Activated CD4-positive, alpha-beta T cell treated with anti-CD3 and anti-CD28 coated beads, Interleukin-2, amount 10 ng/mL, durations not matched to agents 7 days and 5 days (primary cell): ENCODE results near the gene AREL1. TPM values are rescaled to one million over a fixed set of nuclear protein-coding genes. Genes with fewer than 3 reads are reported as not detected.
A peak's percentile ranks its signal among the peaks of the same experiment; 100 is the strongest.

Source experiments
- CTCF ChIA-PET: fragments of 350-600 bp; sonication (Branson Sonifier 250); formaldehyde crosslinking; loops from one replicate; lab custom pipeline; 2021; ENCODE audit warnings: antibody characterized with exemption; lab: Charles Lee
- POLR2A ChIA-PET: fragments of 350-600 bp; sonication (Branson Sonifier 250); formaldehyde crosslinking; loops from one replicate; lab custom pipeline; 2021; ENCODE audit warnings: antibody characterized with exemption; lab: Charles Lee
- DNase-seq: peaks from one replicate; pipeline ENCODE4 v3.0.0-alpha.2; 2020
- H3K27ac Mint-ChIP-seq: one replicate; pipeline ENCODE4 v1.8.0; 2021; ENCODE audit warnings: mild to moderate bottlenecking, moderate library complexity, mixed read lengths
- H3K27me3 Mint-ChIP-seq: one replicate; pipeline ENCODE4 v1.8.0; 2021; ENCODE audit warnings: mixed read lengths
- H3K36me3 Mint-ChIP-seq: one replicate; pipeline ENCODE4 v1.8.0; 2021; ENCODE audit warnings: low read depth, mixed read lengths
- H3K4me1 Mint-ChIP-seq: one replicate; pipeline ENCODE4 v1.8.0; 2021; ENCODE audit warnings: mixed read lengths
- H3K4me3 Mint-ChIP-seq: one replicate; pipeline ENCODE4 v1.8.0; 2021; ENCODE audit warnings: mild to moderate bottlenecking, moderate library complexity, mixed read lengths
- H3K9me3 Mint-ChIP-seq: one replicate; pipeline ENCODE4 v1.8.0; 2021; ENCODE audit warnings: mixed read lengths
- total RNA-seq, 2 experiments: library from RNA; stranded (reverse); gene quantifications; one replicate each; pipeline ENCODE4 v1.2.3, GENCODE V29; 2021

Gene AREL1
- total RNA-seq, 2 experiments from 2014 or later, result 44.1 to 44.2 TPM

DNA sequence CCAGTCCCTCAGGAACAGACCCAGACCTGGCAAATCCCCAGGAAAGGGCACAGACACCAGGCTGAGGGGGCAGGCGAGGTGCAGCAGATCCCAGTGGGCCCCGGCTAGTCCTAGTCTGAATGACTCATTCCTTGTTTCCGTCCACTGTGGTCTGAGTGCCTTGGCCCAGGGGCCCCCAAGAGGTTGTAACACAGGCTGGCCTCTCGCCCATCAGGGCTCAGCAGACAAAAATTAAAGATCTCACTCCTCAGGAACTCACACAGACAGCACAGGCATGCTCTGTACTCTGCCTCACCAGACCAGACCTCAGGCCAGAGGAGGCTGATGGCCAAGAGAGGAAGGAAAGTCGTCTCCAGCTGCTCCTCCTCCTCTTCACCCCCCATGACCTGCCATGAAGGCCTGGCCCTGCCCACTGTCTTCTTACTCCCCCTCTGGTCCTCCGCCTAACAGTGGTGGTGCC, 93.2 kb downstream of the AREL1 start:
- H3K27ac Mint-ChIP-seq, result no peak overlapping the region
- POLR2A ChIA-PET, result no interaction called here
- H3K27me3 Mint-ChIP-seq, result peaks cover 27% of the 10 kb centered on the region

GRCh38 chr14:74618078-74618952, 94.6 kb downstream of the AREL1 start:
- DNase-seq, result peak; percentile 63
- POLR2A ChIA-PET, result no interaction called here
- H3K27me3 Mint-ChIP-seq, result peaks cover 32% of the 10 kb centered on the region
- peak overlapping the region; percentile 89 for H3K27ac Mint-ChIP-seq
- H3K4me3 Mint-ChIP-seq, result peak overlapping the region; percentile 47
- peaks cover 53% of the 10 kb centered on the region for H3K4me1 Mint-ChIP-seq
- CTCF ChIA-PET, result interaction anchor here (0.5 to 4.3 kb wide), 10 partner anchors 9 to 517 kb away, joined by 3 to 20 read pairs (median 4); no protein-coding TSS in a partner anchor
- no peaks in the 10 kb centered on the region for H3K36me3 Mint-ChIP-seq
- peaks cover 1% of the 10 kb centered on the region for H3K9me3 Mint-ChIP-seq

More for the DNA sequence above, 93.2 kb downstream of the AREL1 start:
- CTCF ChIA-PET, result interaction anchor here (1.1 to 4.3 kb wide), 5 partner anchors 11 to 823 kb away, joined by 3 to 20 read pairs (median 4); no protein-coding TSS in a partner anchor
- Mint-ChIP-seq H3K4me3 (no peak overlapping the region), H3K36me3 (no peaks in the 10 kb centered on the region), H3K9me3 (peaks cover 1% of the 10 kb centered on the region), H3K4me1 (peaks cover 45% of the 10 kb centered on the region)
- DNase-seq, result no peak

DNA sequence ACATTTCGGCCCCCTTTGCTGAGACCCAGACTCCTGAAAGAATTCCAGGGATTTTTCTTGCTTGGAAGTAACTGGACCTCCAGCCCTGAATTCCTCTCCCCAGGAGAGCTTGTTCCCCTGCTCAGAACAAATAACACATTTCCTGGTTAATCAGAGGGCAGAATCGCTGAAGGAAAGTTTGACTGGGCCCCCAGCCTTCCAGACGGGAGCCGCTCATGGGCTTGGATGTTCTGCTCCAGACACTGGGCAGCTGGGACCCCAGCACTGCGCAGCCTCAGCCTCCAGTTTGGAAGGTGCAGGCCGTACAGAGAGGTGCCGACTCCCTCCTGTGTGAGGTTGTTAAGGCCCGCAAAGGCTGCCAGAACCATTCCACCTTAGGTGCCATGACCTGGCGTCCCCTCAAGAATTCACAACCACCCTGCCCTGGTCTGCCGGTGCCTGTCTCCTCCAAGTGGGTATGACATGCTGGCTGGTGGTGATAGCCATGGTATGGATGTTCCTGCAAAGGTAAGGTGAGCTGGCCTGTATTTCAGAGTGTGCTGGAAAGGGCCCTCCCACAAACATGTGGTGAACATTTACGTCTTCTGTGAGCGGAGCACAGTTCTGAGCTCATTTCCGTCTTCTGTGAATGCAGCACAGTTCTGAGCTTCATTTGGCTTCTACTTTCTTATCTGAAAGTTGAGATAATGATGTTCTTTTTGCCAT, 95.7 kb downstream of the AREL1 start:
- H3K9me3 Mint-ChIP-seq, result peaks cover 1% of the 10 kb centered on the region
- ChIA-PET POLR2A (interaction anchor here (0.6 kb wide), 1 partner anchor 96 kb away, joined by 3 read pairs; the partner anchor contains the start of genes AREL1 and FCF1), CTCF (interaction anchor here (0.7 to 4.3 kb wide), 4 partner anchors 8 to 1347 kb away, joined by 3 to 20 read pairs (median 4); partner anchors contain the start of gene YLPM1)
- H3K4me3 Mint-ChIP-seq, result no peak overlapping the region
- peak overlapping the region; percentile 89 for H3K27ac Mint-ChIP-seq
- H3K27me3 Mint-ChIP-seq, result peaks cover 28% of the 10 kb centered on the region
- no peak for DNase-seq
- H3K36me3 Mint-ChIP-seq, result no peaks in the 10 kb centered on the region
- peaks cover 53% of the 10 kb centered on the region for H3K4me1 Mint-ChIP-seq

- DNase-seq, result no peak
- Mint-ChIP-seq H3K27me3 (peaks cover 28% of the 10 kb centered on the region), H3K4me1 (peaks cover 53% of the 10 kb centered on the region), H3K36me3 (no peaks in the 10 kb centered on the region), H3K27ac (peak overlapping the region; percentile 65), H3K9me3 (peaks cover 1% of the 10 kb centered on the region), H3K4me3 (no peak overlapping the region)
- ChIA-PET CTCF (interaction anchor here (0.7 to 4.3 kb wide), 4 partner anchors 8 to 1348 kb away, joined by 3 to 20 read pairs (median 4); partner anchors contain the start of gene YLPM1), POLR2A (no interaction called here)
These were observed 96.4 kb downstream of the AREL1 start for GRCh38 chr14:74616507-74616906.

- peaks cover 1% of the 10 kb centered on the region for H3K9me3 Mint-ChIP-seq
- peak overlapping the region; percentile 10 for H3K27ac Mint-ChIP-seq
- DNase-seq, result no peak
- CTCF ChIA-PET, result interaction anchor here (0.6 to 1.1 kb wide), 3 partner anchors 11 to 47 kb away, joined by 3 to 5 read pairs (median 5); no protein-coding TSS in a partner anchor
- H3K4me1 Mint-ChIP-seq, result peaks cover 49% of the 10 kb centered on the region
- H3K36me3 Mint-ChIP-seq, result no peaks in the 10 kb centered on the region
- no peak overlapping the region for H3K4me3 Mint-ChIP-seq
- H3K27me3 Mint-ChIP-seq, result peaks cover 33% of the 10 kb centered on the region
- POLR2A ChIA-PET, result no interaction called here
These were observed 97.1 kb downstream of the AREL1 start for GRCh38 chr14:74615735-74616134.

- ChIA-PET CTCF (interaction anchor here (0.6 to 1.0 kb wide), 3 partner anchors 25 to 355 kb away, joined by 3 read pairs; no protein-coding TSS in a partner anchor), POLR2A (interaction anchor here (0.5 to 0.6 kb wide), 2 partner anchors 223 to 263 kb away, joined by 3 read pairs; no protein-coding TSS in a partner anchor)
- Mint-ChIP-seq H3K4me3 (no peak overlapping the region), H3K4me1 (peaks cover 40% of the 10 kb centered on the region), H3K9me3 (peaks cover 1% of the 10 kb centered on the region), H3K27me3 (peaks cover 42% of the 10 kb centered on the region), H3K27ac (no peak overlapping the region), H3K36me3 (no peaks in the 10 kb centered on the region)
- DNase-seq, result no peak
These were observed 98.1 kb downstream of the AREL1 start for GRCh38 chr14:74614508-74615495.

DNA sequence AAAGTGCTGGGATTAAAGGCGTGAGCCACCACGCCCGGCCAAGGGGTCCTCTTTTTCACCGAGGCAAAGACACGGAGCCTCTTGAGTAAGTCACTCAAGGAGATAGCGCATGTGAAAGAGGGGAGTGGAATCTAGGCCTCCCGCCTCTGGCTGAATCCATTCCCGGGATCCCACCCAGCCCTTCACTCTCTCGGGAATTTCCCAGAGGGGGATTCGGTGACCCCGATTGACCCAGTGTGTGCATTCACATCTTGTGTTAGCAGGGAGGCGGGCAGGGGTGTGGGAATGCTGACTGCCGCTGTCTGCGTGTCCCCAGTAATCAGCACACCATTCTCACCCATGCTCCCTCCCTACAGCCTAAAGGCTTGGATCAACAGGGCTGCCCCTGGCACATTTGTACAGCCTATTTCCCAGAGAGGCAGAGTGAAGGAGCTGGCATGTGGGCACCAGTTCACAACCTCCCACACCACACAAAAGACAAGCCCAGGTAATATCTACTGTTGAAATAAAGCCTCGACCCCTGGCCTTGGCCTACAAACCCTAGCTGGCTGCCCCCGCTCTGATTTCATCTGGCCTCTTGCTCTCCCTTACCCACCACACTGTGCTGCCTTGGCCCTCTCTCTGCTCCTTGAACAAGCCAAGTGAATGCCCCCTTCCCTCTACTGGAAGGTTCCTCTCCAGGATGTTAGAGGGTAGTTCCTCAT, 99.5 kb downstream of the AREL1 start:
- H3K4me1 Mint-ChIP-seq, result peaks cover 33% of the 10 kb centered on the region
- no peaks in the 10 kb centered on the region for H3K36me3 Mint-ChIP-seq
- peak overlapping the region; percentile 5 for H3K4me3 Mint-ChIP-seq
- ChIA-PET CTCF (interaction anchor here (0.6 to 6.4 kb wide), 27 partner anchors 10 to 824 kb away, joined by 3 to 64 read pairs (median 4); partner anchors contain the start of gene YLPM1), POLR2A (no interaction called here)
- H3K27me3 Mint-ChIP-seq, result peaks cover 49% of the 10 kb centered on the region
- DNase-seq, result no peak
- H3K27ac Mint-ChIP-seq, result no peak overlapping the region
- peaks cover 1% of the 10 kb centered on the region for H3K9me3 Mint-ChIP-seq

DNA sequence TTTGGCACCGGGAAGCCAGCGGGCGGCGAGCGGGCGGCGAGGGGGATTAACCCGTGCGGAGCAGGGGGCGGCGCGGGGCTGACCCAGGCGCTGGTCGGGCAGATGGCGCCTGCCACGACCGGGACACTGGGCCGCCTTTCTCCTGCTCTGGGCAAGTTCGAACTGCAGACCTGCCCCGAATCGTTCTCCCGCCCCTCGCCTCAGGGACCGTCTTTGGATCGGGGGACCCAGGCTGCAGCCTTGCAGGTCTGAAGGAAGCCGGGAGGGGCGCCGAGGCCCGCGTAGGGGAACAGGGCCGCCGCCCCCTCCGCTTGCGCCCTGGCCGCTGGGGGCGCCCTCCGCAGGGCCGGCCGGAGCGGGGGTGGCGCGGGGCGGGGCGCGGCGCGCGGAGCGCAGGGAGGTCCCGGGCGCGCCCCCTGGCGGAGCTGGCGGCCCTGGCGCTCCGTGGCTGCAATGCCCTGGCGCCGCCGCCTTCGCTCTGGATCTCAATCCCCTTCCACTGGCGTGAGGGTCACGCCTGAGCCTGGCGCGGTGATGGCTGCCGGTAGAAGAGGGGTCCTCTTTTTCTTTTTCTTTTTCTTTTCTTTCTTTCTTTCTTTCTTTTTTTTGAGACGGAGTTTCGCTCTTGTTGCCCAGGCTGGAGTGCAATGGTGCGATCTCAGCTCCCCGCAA, 100.4 kb downstream of the AREL1 start:
- Mint-ChIP-seq H3K36me3 (no peaks in the 10 kb centered on the region), H3K27ac (no peak overlapping the region), H3K9me3 (no peaks in the 10 kb centered on the region), H3K27me3 (peaks cover 49% of the 10 kb centered on the region), H3K4me3 (peak overlapping the region; percentile 67), H3K4me1 (peaks cover 24% of the 10 kb centered on the region)
- CTCF ChIA-PET, result interaction anchor here (0.6 to 6.4 kb wide), 33 partner anchors 9 to 825 kb away, joined by 3 to 64 read pairs (median 4); partner anchors contain the start of gene YLPM1
- POLR2A ChIA-PET, result no interaction called here
- DNase-seq, result peak; percentile 77

GRCh38 chr14:74611650-74612349, 101.1 kb downstream of the AREL1 start, which contains the start of gene LTBP2:
Gene LTBP2 (minus strand): TSS chr14:74612237. CDS start chr14:74611944, 293 bp downstream.
- peaks cover 22% of the 10 kb centered on the region for H3K4me1 Mint-ChIP-seq
- H3K27ac Mint-ChIP-seq, result no peak within 1 kb of the TSS
- DNase-seq, result peak; percentile 16
- H3K36me3 Mint-ChIP-seq, result no peaks in the 10 kb centered on the region
- H3K4me3 Mint-ChIP-seq, result peak within 1 kb of the TSS; percentile 67
- H3K27me3 Mint-ChIP-seq, result peaks cover 50% of the 10 kb centered on the region
- ChIA-PET CTCF (interaction anchor here (0.7 to 6.4 kb wide), 22 partner anchors 11 to 825 kb away, joined by 3 to 64 read pairs (median 6); partner anchors contain the start of gene YLPM1), POLR2A (no interaction called here)
- no peaks in the 10 kb centered on the region for H3K9me3 Mint-ChIP-seq
